ENCODE measurements around the gene ARID3B. TPM values are rescaled to one million over a fixed set of nuclear protein-coding genes. Genes with fewer than 3 reads are reported as not detected.

ARID3B gene
- total RNA-seq, 3 donors from 2014 or later, result 5.2 to 6.0 (median 5.9) TPM

GRCh38 chr15:74611341-74611740, 70.3 kb downstream of the ARID3B start:
- H3K4me1 ChIP-seq, result no peaks in the 10 kb centered on the region
- no peaks in the 10 kb centered on the region for H3K36me3 ChIP-seq
- H3K27ac ChIP-seq, result no peak overlapping the region
- intact Hi-C loops (cut with DNase I; ENCODE audit: low total_unique reads), result loop anchor here (10.0 kb wide), 1 partner anchor 67 kb away; the partner anchor contains the start of gene ARID3B
- TF ChIP-seq POLR2A (IDR thresholded peaks at IDR 0.05) (no peak), POLR2AphosphoS5 (IDR thresholded peaks at IDR 0.05) (no peak), CTCF (IDR thresholded peaks at IDR 0.05) (no peak)
- no peaks in the 10 kb centered on the region for H3K27me3 ChIP-seq
- H3K9me3 ChIP-seq, result no peaks in the 10 kb centered on the region
- H3K4me3 ChIP-seq, result no peak overlapping the region
- no peak for DNase-seq (ENCODE audit: low spot score in 2 of 2)

- Histone ChIP-seq H3K4me3 (no peak overlapping the region), H3K27me3 (no peaks in the 10 kb centered on the region), H3K9me3 (no peaks in the 10 kb centered on the region), H3K27ac (no peak overlapping the region), H3K36me3 (no peaks in the 10 kb centered on the region), H3K4me1 (peaks cover 0 to 4% of the 10 kb centered on the region in 2 donors)
- intact Hi-C loops (cut with DNase I; ENCODE audit: low total_unique reads), result loop anchor here (10.0 kb wide), 1 partner anchor 67 kb away; the partner anchor contains the start of gene ARID3B
- no peak for TF ChIP-seq CTCF (IDR thresholded peaks at IDR 0.05)
- TF ChIP-seq POLR2AphosphoS5 (IDR thresholded peaks at IDR 0.05), result no peak
- no peak for TF ChIP-seq POLR2A (IDR thresholded peaks at IDR 0.05)
- no peak for DNase-seq (ENCODE audit: low spot score in 2 of 2)
Observed at GRCh38 chr15:74611834-74612233, 70.8 kb downstream of the ARID3B start.

GRCh38 chr15:74612677-74613076, 71.7 kb downstream of the ARID3B start:
- no peak overlapping the region for H3K27ac ChIP-seq
- peaks cover 0 to 13% of the 10 kb centered on the region in 2 donors for H3K4me1 ChIP-seq
- H3K4me3 ChIP-seq, result no peak overlapping the region
- no peaks in the 10 kb centered on the region for H3K27me3 ChIP-seq
- DNase-seq (ENCODE audit: low spot score in 2 of 2), result no peak
- no peak for TF ChIP-seq POLR2A (IDR thresholded peaks at IDR 0.05)
- TF ChIP-seq POLR2AphosphoS5 (IDR thresholded peaks at IDR 0.05), result no peak
- H3K9me3 ChIP-seq, result no peaks in the 10 kb centered on the region
- intact Hi-C loops (cut with DNase I; ENCODE audit: low total_unique reads), result loop anchor here (10.0 kb wide), 1 partner anchor 68 kb away; the partner anchor contains the start of gene ARID3B
- no peaks in the 10 kb centered on the region for H3K36me3 ChIP-seq

- H3K4me3 ChIP-seq, result no peak overlapping the region
- intact Hi-C loops (cut with DNase I; ENCODE audit: low total_unique reads), result loop anchor here (10.0 kb wide), 1 partner anchor 69 kb away; the partner anchor contains the start of gene ARID3B
- H3K36me3 ChIP-seq, result no peaks in the 10 kb centered on the region
- H3K4me1 ChIP-seq, result peaks cover 0 to 19% of the 10 kb centered on the region in 2 donors
- no peak for DNase-seq (ENCODE audit: low spot score in 2 of 2)
- no peaks in the 10 kb centered on the region for H3K9me3 ChIP-seq
- peak overlapping the region in 1 of 2 donors; percentile 25 for H3K27ac ChIP-seq
- no peak for TF ChIP-seq CTCF (IDR thresholded peaks at IDR 0.05)
- no peak for TF ChIP-seq POLR2A (IDR thresholded peaks at IDR 0.05)
- no peak for TF ChIP-seq POLR2AphosphoS5 (IDR thresholded peaks at IDR 0.05)
- H3K27me3 ChIP-seq, result no peaks in the 10 kb centered on the region
Observed at GRCh38 chr15:74613089-74613952, 72.3 kb downstream of the ARID3B start.

- H3K27me3 ChIP-seq, result no peaks in the 10 kb centered on the region
- no peak for TF ChIP-seq CTCF (IDR thresholded peaks at IDR 0.05)
- TF ChIP-seq POLR2A (IDR thresholded peaks at IDR 0.05), result no peak
- no peak for TF ChIP-seq POLR2AphosphoS5 (IDR thresholded peaks at IDR 0.05)
- DNase-seq (ENCODE audit: low spot score in 2 of 2), result no peak
- intact Hi-C loops (cut with DNase I; ENCODE audit: low total_unique reads), result loop anchor here (10.0 kb wide), 1 partner anchor 69 kb away; the partner anchor contains the start of gene ARID3B
- H3K9me3 ChIP-seq, result no peaks in the 10 kb centered on the region
- peaks cover 0 to 25% of the 10 kb centered on the region in 2 donors for H3K4me1 ChIP-seq
- peak overlapping the region; percentile 99 for H3K27ac ChIP-seq
- H3K36me3 ChIP-seq, result no peaks in the 10 kb centered on the region
- H3K4me3 ChIP-seq, result peak overlapping the region; percentile 90 to 99 (median 98)
Observed at GRCh38 chr15:74613953-74614743, 73.1 kb downstream of the ARID3B start.

Measured in breast epithelium (tissue), 4 donors.